Choroid plexus epithelial cell (primary cell): ENCODE data around the gene MN1.

Source experiments
- DNase-seq: peaks from one replicate; pipeline ENCODE4 v3.0.0-alpha.2; 2010; ENCODE audit warnings: low read depth
- H3K4me3 ChIP-seq: 2 replicates; pipeline ENCODE4 v1.5.1; 2011; ENCODE audit warnings: low read depth, mild to moderate bottlenecking, control low read depth, low read length, moderate library complexity
- TF ChIP-seq, protein P1 (sequence below): conservative IDR thresholded peaks from 2 replicates; pipeline ENCODE4 v1.5.1; 2011; ENCODE audit warnings: low read depth, mild to moderate bottlenecking, control low read depth, inconsistent platforms, low read length, moderate library complexity

The MN1 gene

DNA sequence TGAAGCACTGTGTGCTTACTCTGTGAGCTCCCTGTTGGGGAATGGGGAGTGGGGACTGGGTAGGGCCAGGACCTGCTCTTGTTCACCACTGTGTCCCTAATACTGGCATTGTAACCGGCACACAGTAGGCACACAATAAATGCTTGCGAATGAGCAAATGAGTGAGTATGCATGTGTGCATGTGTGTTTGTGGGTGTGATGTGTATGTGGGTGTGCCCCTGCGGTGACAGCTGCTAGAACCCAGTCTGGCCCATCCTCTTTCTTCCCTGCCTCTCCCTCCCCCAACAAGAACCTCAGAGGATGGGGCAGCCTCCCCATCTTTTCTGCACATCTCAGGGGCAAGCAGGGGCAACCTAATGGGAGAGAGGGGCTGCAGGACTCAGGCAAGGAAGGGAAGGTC is 90.5 kb downstream of the MN1 start:
- no peak overlapping the region for H3K4me3 ChIP-seq
- TF ChIP-seq, protein P1, sequence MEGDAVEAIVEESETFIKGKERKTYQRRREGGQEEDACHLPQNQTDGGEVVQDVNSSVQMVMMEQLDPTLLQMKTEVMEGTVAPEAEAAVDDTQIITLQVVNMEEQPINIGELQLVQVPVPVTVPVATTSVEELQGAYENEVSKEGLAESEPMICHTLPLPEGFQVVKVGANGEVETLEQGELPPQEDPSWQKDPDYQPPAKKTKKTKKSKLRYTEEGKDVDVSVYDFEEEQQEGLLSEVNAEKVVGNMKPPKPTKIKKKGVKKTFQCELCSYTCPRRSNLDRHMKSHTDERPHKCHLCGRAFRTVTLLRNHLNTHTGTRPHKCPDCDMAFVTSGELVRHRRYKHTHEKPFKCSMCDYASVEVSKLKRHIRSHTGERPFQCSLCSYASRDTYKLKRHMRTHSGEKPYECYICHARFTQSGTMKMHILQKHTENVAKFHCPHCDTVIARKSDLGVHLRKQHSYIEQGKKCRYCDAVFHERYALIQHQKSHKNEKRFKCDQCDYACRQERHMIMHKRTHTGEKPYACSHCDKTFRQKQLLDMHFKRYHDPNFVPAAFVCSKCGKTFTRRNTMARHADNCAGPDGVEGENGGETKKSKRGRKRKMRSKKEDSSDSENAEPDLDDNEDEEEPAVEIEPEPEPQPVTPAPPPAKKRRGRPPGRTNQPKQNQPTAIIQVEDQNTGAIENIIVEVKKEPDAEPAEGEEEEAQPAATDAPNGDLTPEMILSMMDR, result no peak
- no peak for DNase-seq

DNA sequence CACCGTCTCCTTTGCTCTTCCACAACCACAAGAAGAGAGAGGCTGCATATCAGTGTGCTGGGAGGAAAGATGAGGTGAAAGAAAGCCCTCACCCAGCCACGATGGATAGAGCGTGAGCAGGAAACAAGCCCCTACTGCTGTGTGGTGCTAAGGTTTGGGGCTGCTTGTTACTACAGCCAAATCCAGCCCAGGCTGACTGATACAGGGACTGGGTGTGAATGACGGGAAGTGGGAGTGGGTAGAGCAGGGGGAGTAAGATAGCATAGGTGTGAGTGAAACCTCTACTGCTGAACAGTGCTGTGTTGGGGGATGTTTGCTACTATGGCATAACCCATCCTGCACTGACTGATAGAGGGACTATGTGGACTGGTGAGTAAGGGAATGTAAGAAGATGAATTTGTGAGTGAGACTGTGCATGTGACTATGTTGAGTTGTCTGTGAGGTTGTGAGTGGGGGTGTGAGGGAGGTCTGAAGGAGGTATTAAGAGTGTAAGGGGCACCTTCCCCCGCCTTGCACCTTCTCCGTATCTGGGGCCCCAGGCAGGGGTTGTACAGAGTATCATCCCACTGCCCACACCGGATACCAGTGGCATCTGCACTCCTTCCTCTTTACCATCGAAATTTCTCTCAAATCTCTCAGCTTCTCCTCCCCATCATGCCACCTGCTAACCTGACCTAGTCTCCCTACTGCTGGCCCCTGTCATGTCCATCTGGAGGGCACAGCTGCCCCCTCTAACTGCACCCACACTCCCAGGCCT is 91.5 kb downstream of the MN1 start:
- H3K4me3 ChIP-seq, result no peak overlapping the region
- TF ChIP-seq, protein P1, result no peak
- DNase-seq, result no peak

DNA sequence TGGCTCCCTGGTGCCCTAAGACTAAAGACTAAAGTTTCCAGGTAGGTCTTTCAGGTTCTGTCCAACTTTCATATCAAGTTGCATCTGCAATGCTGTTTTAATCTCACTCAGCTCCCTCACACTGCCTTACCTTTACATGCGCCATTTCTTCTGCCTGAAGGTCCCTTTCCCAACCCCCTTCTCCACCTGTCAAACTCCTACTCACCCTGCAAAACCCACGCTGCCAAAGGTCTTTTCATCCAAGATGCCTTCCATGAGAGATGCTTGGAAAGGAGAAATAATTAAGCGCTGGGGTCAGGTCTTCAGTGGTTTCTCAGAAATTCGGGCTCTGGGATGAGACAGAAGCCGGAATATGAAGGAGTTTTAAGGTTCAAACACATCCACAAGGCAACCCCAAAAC is 95.1 kb downstream of the MN1 start:
- TF ChIP-seq, protein P1, result no peak

DNA sequence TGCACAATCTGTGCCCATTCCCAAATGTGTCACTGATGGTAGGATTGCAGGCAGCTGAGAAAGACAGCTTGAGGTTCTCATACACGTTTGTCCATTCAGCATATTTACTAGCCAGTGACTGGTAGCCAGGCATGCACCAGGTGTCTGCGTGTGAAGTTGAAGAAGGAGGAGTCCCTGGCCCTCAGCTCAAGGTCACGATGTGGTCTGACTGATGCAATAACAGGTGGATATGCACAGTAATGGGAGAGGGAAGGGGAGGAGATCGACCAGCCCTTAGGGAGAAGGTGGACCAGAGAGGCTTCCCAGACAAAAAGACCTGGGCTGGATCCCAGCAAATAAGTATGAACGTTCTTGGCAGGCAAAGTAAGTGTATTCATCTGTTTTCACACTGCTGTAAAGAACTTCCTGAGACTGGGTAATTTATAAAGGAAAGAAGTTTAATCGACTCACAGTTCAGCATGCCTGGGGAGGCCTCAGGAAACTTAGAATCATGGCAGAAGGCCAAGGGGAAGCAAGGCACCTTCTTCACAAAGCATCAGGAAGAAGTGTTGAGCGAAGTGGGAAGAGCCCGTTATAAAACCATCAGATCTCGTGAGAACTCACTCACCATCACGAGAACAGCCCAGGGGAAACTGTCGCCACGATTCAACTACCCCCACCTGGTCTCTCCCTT is 96.0 kb downstream of the MN1 start:
- no peak for DNase-seq
- TF ChIP-seq, protein P1, result no peak
- no peak overlapping the region for H3K4me3 ChIP-seq

More for the DNA sequence above, 95.1 kb downstream of the MN1 start:
- DNase-seq, result no peak
- no peak overlapping the region for H3K4me3 ChIP-seq

DNA sequence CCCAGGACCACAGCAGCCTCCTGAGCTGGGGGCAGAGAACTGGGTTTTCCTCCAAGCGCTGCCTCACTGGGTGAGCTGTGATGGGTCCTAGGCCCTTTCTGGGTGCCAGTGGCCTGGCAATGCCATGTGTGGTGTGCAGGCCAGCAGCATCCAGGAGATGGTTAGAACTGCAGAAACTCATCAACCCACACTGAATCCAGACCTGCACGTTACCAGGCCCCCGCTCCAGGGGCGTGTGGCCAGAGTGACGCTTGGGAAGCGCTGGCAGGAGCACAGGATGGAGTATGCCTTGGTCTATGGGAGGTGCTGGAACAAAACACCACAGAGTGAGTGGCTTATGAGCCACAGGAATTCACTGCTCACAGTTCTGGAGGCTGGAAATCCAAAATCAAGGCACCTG is 97.0 kb downstream of the MN1 start:
- TF ChIP-seq, protein P1, result no peak
- H3K4me3 ChIP-seq, result no peak overlapping the region

DNA sequence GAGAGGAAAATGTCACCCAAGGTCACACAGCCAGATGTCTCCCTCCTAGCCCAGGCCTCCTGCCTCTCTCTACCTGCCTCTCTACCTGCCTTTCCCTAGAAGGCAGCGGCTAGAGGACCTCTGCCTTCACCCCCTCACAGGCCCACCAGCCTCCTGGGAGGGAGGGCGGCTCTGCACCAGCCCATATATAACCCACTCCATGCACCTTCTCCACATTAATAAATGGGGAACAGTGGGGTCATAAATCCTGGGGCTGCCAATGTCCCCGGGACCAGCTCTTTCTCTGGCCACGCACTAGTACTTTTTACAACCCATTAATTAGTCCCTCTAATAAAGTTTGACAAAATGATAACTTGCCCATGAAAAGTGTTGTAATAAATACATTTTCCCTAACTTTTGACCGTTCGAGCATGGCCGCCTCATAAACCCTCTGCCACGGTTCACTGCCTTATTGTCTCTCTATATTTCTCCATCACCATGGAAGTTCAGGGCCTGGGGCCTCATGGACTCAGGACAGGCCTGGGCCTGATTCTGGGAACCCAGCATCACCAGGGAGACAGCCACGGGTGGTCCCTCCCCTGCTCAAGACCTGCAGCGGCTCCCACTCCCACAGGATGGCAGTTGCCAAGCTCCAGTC is 102.1 kb downstream of the MN1 start:
- TF ChIP-seq, protein P1, result no peak
- H3K4me3 ChIP-seq, result no peak overlapping the region
- DNase-seq, result no peak

More for the DNA sequence above, 97.0 kb downstream of the MN1 start:
- DNase-seq, result no peak
